Activated naive CD4-positive, alpha-beta T cell treated with anti-CD3 and anti-CD28 coated beads, Interleukin-2, amount 50 U/mL, for 24 hours (primary cell): Measurements from ENCODE around the gene UPB1.
"Not testable (repeated sequence)": the region's sequence is repeated elsewhere in the genome, so short reads cannot be mapped to it uniquely, and the experiment has no call there.

ENCODE experiments used
- H3K27ac Mint-ChIP-seq: one replicate; pipeline ENCODE4 v1.8.0; 2021; ENCODE audit warnings: mild to moderate bottlenecking, mixed read lengths
- H3K27me3 Mint-ChIP-seq: one replicate; pipeline ENCODE4 v1.8.0; 2021; ENCODE audit warnings: mixed read lengths
- H3K36me3 Mint-ChIP-seq: one replicate; pipeline ENCODE4 v1.8.0; 2021; ENCODE audit warnings: mixed read lengths
- H3K4me1 Mint-ChIP-seq: one replicate; pipeline ENCODE4 v1.8.0; 2021; ENCODE audit warnings: mixed read lengths
- H3K4me3 Mint-ChIP-seq: one replicate; pipeline ENCODE4 v1.8.0; 2021; ENCODE audit warnings: mild to moderate bottlenecking, mixed read lengths
- H3K9me3 Mint-ChIP-seq: one replicate; pipeline ENCODE4 v1.8.0; 2021; ENCODE audit warnings: mixed read lengths

UPB1 gene

GRCh38 chr22:24466716-24467328 is 28.3 kb upstream of the UPB1 start:
- Mint-ChIP-seq H3K27me3 (no peaks in the 10 kb centered on the region), H3K9me3 (no peaks in the 10 kb centered on the region), H3K4me1 (peaks cover 4% of the 10 kb centered on the region), H3K27ac (no peak overlapping the region), H3K4me3 (no peak overlapping the region), H3K36me3 (no peaks in the 10 kb centered on the region)

- Mint-ChIP-seq H3K27ac (no peak overlapping the region), H3K9me3 (no peaks in the 10 kb centered on the region), H3K36me3 (no peaks in the 10 kb centered on the region), H3K4me1 (peaks cover 4% of the 10 kb centered on the region), H3K27me3 (no peaks in the 10 kb centered on the region), H3K4me3 (no peak overlapping the region)
Observed at GRCh38 chr22:24467340-24467739, 27.8 kb upstream of the UPB1 start.

- peaks cover 6% of the 10 kb centered on the region for H3K9me3 Mint-ChIP-seq
- no peak overlapping the region for H3K4me3 Mint-ChIP-seq
Observed at GRCh38 chr22:24471570-24471969, 23.6 kb upstream of the UPB1 start.

GRCh38 chr22:24473284-24473683 is 21.8 kb upstream of the UPB1 start:
- Mint-ChIP-seq H3K4me3 (no peak overlapping the region), H3K27me3 (no peaks in the 10 kb centered on the region), H3K9me3 (peaks cover 6% of the 10 kb centered on the region), H3K27ac (no peak overlapping the region), H3K36me3 (peaks cover 2% of the 10 kb centered on the region), H3K4me1 (no peaks in the 10 kb centered on the region)

More at GRCh38 chr22:24471570-24471969, 23.6 kb upstream of the UPB1 start:
- H3K36me3 Mint-ChIP-seq = no peaks in the 10 kb centered on the region
- no peaks in the 10 kb centered on the region for H3K4me1 Mint-ChIP-seq
- no peak overlapping the region for H3K27ac Mint-ChIP-seq
- no peaks in the 10 kb centered on the region for H3K27me3 Mint-ChIP-seq

GRCh38 chr22:24474221-24474620 is 20.9 kb upstream of the UPB1 start:
- Mint-ChIP-seq H3K4me3 (no peak overlapping the region), H3K9me3 (peaks cover 6% of the 10 kb centered on the region), H3K36me3 (peaks cover 2% of the 10 kb centered on the region), H3K4me1 (no peaks in the 10 kb centered on the region), H3K27ac (no peak overlapping the region), H3K27me3 (no peaks in the 10 kb centered on the region)

- peaks cover 6% of the 10 kb centered on the region for H3K9me3 Mint-ChIP-seq
- no peak overlapping the region for H3K27ac Mint-ChIP-seq
- no peaks in the 10 kb centered on the region for H3K4me1 Mint-ChIP-seq
- H3K36me3 Mint-ChIP-seq = peaks cover 2% of the 10 kb centered on the region
- no peak overlapping the region for H3K4me3 Mint-ChIP-seq
- H3K27me3 Mint-ChIP-seq = no peaks in the 10 kb centered on the region
Observed at GRCh38 chr22:24474649-24475255, 20.4 kb upstream of the UPB1 start.

DNA sequence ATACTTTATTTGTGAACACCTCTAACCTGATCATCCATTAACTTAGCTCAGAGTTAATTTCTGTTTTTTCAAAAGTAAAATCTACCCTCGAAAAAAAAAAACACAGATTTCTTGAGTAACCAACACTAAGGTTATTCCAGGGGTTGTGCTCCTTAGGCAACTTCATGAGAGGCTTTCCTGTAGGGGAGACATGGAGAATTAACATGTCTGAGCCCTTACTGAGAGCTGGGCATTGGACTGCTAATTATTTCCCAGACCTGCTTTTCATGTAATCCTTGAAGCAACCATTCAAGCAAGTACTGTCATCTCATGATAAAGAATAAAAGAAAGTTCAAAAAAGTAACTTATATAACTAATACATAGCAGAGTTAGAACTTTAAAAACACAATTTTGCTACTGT is 13.5 kb upstream of the UPB1 start:
- H3K9me3 Mint-ChIP-seq = no peaks in the 10 kb centered on the region
- H3K4me1 Mint-ChIP-seq = peaks cover 12% of the 10 kb centered on the region
- no peak overlapping the region for H3K4me3 Mint-ChIP-seq
- H3K36me3 Mint-ChIP-seq = peaks cover 2% of the 10 kb centered on the region
- H3K27me3 Mint-ChIP-seq = no peaks in the 10 kb centered on the region
- H3K27ac Mint-ChIP-seq = no peak overlapping the region

GRCh38 chr22:24482575-24482974 is 12.6 kb upstream of the UPB1 start:
- Mint-ChIP-seq H3K9me3 (no peaks in the 10 kb centered on the region), H3K27me3 (no peaks in the 10 kb centered on the region), H3K36me3 (no peaks in the 10 kb centered on the region), H3K4me3 (no peak overlapping the region), H3K4me1 (peaks cover 12% of the 10 kb centered on the region), H3K27ac (peak overlapping the region; percentile 1)

DNA sequence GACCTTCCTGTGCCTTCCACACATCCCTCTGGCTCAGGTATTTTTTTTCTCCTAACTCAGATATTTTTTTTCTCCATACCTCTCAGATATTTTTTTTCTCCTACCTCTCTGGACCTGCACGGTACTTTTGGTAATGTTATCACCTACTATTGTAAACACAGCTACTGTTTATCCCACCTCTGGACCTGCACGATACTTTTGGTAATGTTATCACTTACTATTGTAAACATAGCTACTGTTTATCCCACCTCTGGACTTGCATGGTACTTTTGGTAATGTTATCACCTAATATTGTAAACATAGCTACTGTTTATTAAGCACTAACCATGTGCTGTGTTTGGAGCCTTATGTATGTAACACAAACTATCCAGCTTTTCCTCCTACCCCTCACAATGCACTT is 12.1 kb upstream of the UPB1 start:
- no peaks in the 10 kb centered on the region for H3K36me3 Mint-ChIP-seq
- no peak overlapping the region for H3K4me3 Mint-ChIP-seq
- no peaks in the 10 kb centered on the region for H3K9me3 Mint-ChIP-seq
- H3K4me1 Mint-ChIP-seq = peaks cover 12% of the 10 kb centered on the region
- peak overlapping the region; percentile 1 for H3K27ac Mint-ChIP-seq
- H3K27me3 Mint-ChIP-seq = no peaks in the 10 kb centered on the region

- Mint-ChIP-seq H3K4me1 (peaks cover 12% of the 10 kb centered on the region), H3K36me3 (no peaks in the 10 kb centered on the region), H3K9me3 (no peaks in the 10 kb centered on the region), H3K27ac (peak overlapping the region; percentile 37), H3K27me3 (no peaks in the 10 kb centered on the region), H3K4me3 (no peak overlapping the region)
Observed at GRCh38 chr22:24483976-24484545, 11.1 kb upstream of the UPB1 start.

- H3K27ac Mint-ChIP-seq = no peak overlapping the region
- no peaks in the 10 kb centered on the region for H3K27me3 Mint-ChIP-seq
- no peaks in the 10 kb centered on the region for H3K9me3 Mint-ChIP-seq
- H3K36me3 Mint-ChIP-seq = no peaks in the 10 kb centered on the region
- no peak overlapping the region for H3K4me3 Mint-ChIP-seq
- H3K4me1 Mint-ChIP-seq = peaks cover 12% of the 10 kb centered on the region
Observed at GRCh38 chr22:24485170-24485569, 10.0 kb upstream of the UPB1 start.

DNA sequence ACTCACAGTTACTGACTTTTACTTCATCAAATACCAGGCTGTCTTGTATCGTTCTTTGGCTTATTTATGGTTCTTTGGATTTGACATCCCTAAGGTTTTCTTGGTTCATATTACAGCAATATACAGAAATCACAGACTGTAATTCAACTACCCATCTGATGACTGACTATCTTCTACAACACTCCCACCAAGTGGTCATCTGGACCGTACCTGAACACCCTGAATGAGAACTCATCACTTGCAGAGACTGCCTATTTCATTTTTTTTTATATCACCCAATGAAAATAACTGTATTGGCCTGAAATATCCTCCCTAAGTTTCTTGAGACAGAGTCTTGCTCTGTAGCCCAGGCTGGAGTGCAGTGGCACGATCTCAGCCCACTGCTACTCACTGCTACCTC is 9.5 kb upstream of the UPB1 start:
- Mint-ChIP-seq H3K4me3 (no peak overlapping the region), H3K4me1 (peaks cover 12% of the 10 kb centered on the region), H3K27ac (no peak overlapping the region), H3K9me3 (no peaks in the 10 kb centered on the region), H3K36me3 (no peaks in the 10 kb centered on the region), H3K27me3 (no peaks in the 10 kb centered on the region)

GRCh38 chr22:24486501-24486921 is 8.6 kb upstream of the UPB1 start:
- peaks cover 12% of the 10 kb centered on the region for H3K4me1 Mint-ChIP-seq
- no peaks in the 10 kb centered on the region for H3K9me3 Mint-ChIP-seq
- H3K4me3 Mint-ChIP-seq = no peak overlapping the region
- no peaks in the 10 kb centered on the region for H3K36me3 Mint-ChIP-seq
- peak overlapping the region; percentile 8 for H3K27ac Mint-ChIP-seq
- no peaks in the 10 kb centered on the region for H3K27me3 Mint-ChIP-seq

- no peaks in the 10 kb centered on the region for H3K9me3 Mint-ChIP-seq
- no peaks in the 10 kb centered on the region for H3K36me3 Mint-ChIP-seq
- H3K27ac Mint-ChIP-seq = no peak overlapping the region
- H3K27me3 Mint-ChIP-seq = peaks cover 11% of the 10 kb centered on the region
- no peak overlapping the region for H3K4me3 Mint-ChIP-seq
- no peaks in the 10 kb centered on the region for H3K4me1 Mint-ChIP-seq
Observed at GRCh38 chr22:24489011-24489410, 6.1 kb upstream of the UPB1 start.

- H3K4me3 Mint-ChIP-seq, H3K36me3 Mint-ChIP-seq, H3K27ac Mint-ChIP-seq, H3K9me3 Mint-ChIP-seq, H3K4me1 Mint-ChIP-seq: not testable (repeated sequence)
- H3K27me3 Mint-ChIP-seq = peaks cover 13% of the 10 kb centered on the region
Observed at GRCh38 chr22:24489434-24489833, 5.7 kb upstream of the UPB1 start.

DNA sequence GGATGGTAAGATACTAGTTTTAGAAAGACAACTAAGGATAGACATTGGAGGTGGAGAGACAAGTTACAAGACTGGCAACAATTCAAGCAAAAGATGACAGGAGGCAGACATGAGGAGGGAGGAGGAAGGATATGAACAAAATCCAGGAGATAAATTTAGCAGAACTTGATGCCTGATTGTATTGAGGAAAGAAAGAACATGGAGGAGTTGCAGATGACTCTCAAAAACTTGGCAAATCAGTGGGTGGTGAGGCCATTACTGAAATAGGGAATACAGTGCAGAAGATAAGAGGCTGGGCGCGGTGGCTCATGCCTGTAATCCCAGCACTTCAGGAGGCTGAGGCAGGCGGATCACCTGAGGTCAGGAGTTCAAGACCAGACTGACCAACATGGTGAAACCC is 2.7 kb upstream of the UPB1 start:
- Mint-ChIP-seq H3K27me3 (peaks cover 15% of the 10 kb centered on the region), H3K4me1 (no peaks in the 10 kb centered on the region), H3K27ac (no peak overlapping the region), H3K36me3 (no peaks in the 10 kb centered on the region), H3K4me3 (no peak overlapping the region), H3K9me3 (no peaks in the 10 kb centered on the region)

DNA sequence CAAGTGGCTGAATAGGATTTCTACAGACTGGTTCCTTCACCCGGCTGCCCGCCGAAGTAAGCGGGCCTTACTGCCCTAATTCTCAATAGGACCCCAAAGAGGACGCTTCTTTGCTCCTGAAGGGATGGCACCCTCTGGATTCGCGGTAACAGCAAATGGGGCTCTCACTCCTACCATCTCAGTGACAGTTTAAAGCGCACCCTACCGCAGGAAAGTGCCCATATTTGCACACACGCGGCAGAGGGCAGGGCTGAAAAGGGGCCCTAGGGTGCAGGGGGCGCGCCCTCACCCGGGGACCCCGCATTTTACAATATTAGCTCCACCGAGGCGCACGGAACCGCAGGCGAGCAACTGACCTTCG is 985 bp upstream of the UPB1 start:
- Mint-ChIP-seq H3K36me3 (no peaks in the 10 kb centered on the region), H3K4me1 (peaks cover 11% of the 10 kb centered on the region), H3K27ac (no peak overlapping the region), H3K9me3 (no peaks in the 10 kb centered on the region), H3K4me3 (no peak overlapping the region), H3K27me3 (peaks cover 15% of the 10 kb centered on the region)
